Thyroid gland (tissue), 4 donors: ENCODE measurements around the gene NKX1-2.

Experiments
- CTCF ChIP-seq, 6 experiments: fragments of 200-600 bp in 3 of 6; fragments of 450-650 bp in 3 of 6; sonication (generic) in 3 of 6; IDR thresholded peaks; one replicate each; pipeline ENCODE4 v1.5.1; 2016 to 2019; ENCODE audit warnings: antibody characterized with exemption in 6 of 6, mild to moderate bottlenecking in 2 of 6, inconsistent platforms in 1 of 6, moderate library complexity in 1 of 6
- POLR2A ChIP-seq, 2 donors: fragments of 450-650 bp; IDR thresholded peaks; one replicate each; pipeline ENCODE4 v1.6.1; 2017; ENCODE audit warnings: antibody characterized with exemption in 2 of 2, mild to moderate bottlenecking in 2 of 2, moderate library complexity in 1 of 2

- no peak for TF ChIP-seq CTCF (IDR thresholded peaks at IDR 0.05)
- no peak for TF ChIP-seq POLR2A (IDR thresholded peaks at IDR 0.05)
Observed at GRCh38 chr10:124458473-124458872, 8.6 kb upstream of the NKX1-2 start.
